Renal cortex interstitium (tissue), 11 donors: ENCODE results near the gene LRRC7. TPM values are rescaled to one million over a fixed set of nuclear protein-coding genes. Genes with fewer than 3 reads are reported as not detected.

Experiments used
- DNase-seq, 11 donors: peaks; one replicate each; pipeline ENCODE4 v3.0.0-alpha.2; 2013; ENCODE audit warnings: low read depth in 9 of 11, low spot score in 4 of 11; ENCODE audit errors: extremely low read depth in 1 of 11
- polyA plus RNA-seq, 3 donors: library from polyadenylated mRNA; unstranded; fragments of 120-200 nt; gene quantifications; one replicate each; pipeline ENCODE4 v1.2.1, GENCODE V29; 2013; ENCODE audit not compliant: insufficient read length in 3 of 3

The LRRC7 gene
- polyA plus RNA-seq, 3 donors = 5.7 to 14.2 (median 7.1) TPM

GRCh38 chr1:70168283-70168682 is 600.6 kb downstream of the LRRC7 start:
- DNase-seq = no peak

GRCh38 chr1:70169018-70169839 is 601.5 kb downstream of the LRRC7 start:
- no peak for DNase-seq

- no peak for DNase-seq
Measured at GRCh38 chr1:70171512-70171911, 603.8 kb downstream of the LRRC7 start.
